Lower lobe of right lung (tissue), 2 donors: ENCODE measurements around the gene OR2B2. TPM values are rescaled to one million over a fixed set of nuclear protein-coding genes. Genes with fewer than 3 reads are reported as not detected.
A peak's percentile ranks its signal among the peaks of the same experiment; 100 is the strongest.

Experiments
- ATAC-seq, 2 donors: fragments of 200-7000 bp; cut with Tn5 transposase; one replicate each; pipeline ENCODE4 v1.9.1; 2020 to 2022; ENCODE audit warnings: mild to moderate bottlenecking in 2 of 2, moderate library complexity in 2 of 2
- DNase-seq: peaks from one replicate; pipeline ENCODE4 v3.0.0-alpha.2; 2020
- H3K27ac ChIP-seq: fragments of 200-600 bp; one replicate; pipeline ENCODE4 v1.8.0; 2022
- H3K27me3 ChIP-seq: fragments of 200-600 bp; one replicate; pipeline ENCODE4 v1.8.0; 2022; ENCODE audit warnings: low read depth
- H3K36me3 ChIP-seq: fragments of 200-600 bp; one replicate; pipeline ENCODE4 v1.8.0; 2022; ENCODE audit warnings: mild to moderate bottlenecking
- H3K4me1 ChIP-seq: fragments of 200-600 bp; one replicate; pipeline ENCODE4 v1.8.0; 2022
- H3K4me3 ChIP-seq: fragments of 200-600 bp; one replicate; pipeline ENCODE4 v1.8.0; 2022; ENCODE audit warnings: mild to moderate bottlenecking
- H3K9me3 ChIP-seq: fragments of 200-600 bp; one replicate; pipeline ENCODE4 v1.8.0; 2022
- intact Hi-C: fragments of 100-400 bp; cut with DNase I; formaldehyde crosslinking; loops from one replicate; pipeline ENCODE4 v1.11.0; 2022
- total RNA-seq: library from RNA; stranded (reverse); fragmentation: NEBNext Ultra II Directional; extraction: Animal tissue kit (Norgen Biotek cat#: 25700); gene quantifications from one replicate; pipeline ENCODE4 v1.2.1, GENCODE V29; 2021
- TF ChIP-seq, protein P1 (sequence below): fragments of 200-600 bp; IDR thresholded peaks from one replicate; pipeline ENCODE4 v1.8.0; 2022; ENCODE audit warnings: antibody characterized with exemption, mild to moderate bottlenecking
- donor health status: DM: no; HTN: yes; CAD: no; lungs with severe emphysema.

The OR2B2 gene
- total RNA-seq, 1 donor from 2014 or later: not detected

DNA sequence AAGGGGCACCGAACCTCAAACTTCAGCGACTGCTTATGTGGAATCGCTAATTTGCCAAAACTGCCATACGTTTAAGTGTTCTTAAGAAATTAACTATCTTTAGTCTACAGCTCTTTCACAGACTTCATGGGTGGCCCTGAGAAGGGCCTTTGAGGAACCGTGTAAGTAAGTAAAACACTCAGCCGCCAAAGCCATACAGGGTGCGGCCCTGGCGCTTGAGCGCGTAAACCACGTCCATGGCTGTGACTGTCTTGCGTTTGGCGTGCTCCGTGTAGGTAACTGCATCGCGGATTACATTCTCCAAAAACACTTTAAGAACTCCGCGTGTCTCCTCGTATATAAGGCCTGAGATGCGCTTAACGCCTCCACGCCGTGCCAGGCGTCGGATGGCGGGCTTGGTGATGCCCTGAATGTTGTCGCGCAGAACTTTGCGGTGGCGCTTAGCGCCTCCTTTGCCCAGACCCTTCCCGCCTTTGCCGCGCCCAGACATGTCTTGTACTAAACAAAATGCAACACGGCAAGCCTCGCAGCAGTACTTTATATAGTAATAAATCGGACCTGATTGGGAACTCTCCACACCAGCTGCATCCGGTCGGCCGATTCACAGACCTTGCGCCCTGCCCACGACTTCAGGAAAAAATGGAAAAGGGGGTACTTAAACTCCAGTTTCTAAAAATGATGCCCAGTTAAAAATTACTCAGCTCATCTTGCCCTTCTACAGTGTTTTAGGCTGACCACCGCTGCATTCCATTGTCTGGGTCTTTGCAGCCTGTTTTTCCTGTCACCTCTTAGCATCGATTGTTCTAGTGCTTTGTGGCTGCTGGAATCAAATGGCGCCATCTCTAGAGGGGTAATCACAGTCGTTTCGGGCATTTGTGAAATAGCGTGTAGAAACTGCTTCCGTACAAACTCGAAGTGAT is 38.9 kb downstream of the OR2B2 start:
- intact Hi-C loops: no loop called here

GRCh38 chr6:27872642-27873020 is 39.6 kb downstream of the OR2B2 start:
- DNase-seq (no peak), ATAC-seq (peak in 1 of 2 donors; percentile 47)
- intact Hi-C loops: no loop called here
- H3K4me3 ChIP-seq: peak overlapping the region; percentile 58
- TF ChIP-seq, protein P1, sequence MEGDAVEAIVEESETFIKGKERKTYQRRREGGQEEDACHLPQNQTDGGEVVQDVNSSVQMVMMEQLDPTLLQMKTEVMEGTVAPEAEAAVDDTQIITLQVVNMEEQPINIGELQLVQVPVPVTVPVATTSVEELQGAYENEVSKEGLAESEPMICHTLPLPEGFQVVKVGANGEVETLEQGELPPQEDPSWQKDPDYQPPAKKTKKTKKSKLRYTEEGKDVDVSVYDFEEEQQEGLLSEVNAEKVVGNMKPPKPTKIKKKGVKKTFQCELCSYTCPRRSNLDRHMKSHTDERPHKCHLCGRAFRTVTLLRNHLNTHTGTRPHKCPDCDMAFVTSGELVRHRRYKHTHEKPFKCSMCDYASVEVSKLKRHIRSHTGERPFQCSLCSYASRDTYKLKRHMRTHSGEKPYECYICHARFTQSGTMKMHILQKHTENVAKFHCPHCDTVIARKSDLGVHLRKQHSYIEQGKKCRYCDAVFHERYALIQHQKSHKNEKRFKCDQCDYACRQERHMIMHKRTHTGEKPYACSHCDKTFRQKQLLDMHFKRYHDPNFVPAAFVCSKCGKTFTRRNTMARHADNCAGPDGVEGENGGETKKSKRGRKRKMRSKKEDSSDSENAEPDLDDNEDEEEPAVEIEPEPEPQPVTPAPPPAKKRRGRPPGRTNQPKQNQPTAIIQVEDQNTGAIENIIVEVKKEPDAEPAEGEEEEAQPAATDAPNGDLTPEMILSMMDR: no peak
- peak overlapping the region; percentile 92 for H3K27ac ChIP-seq
- no peaks in the 10 kb centered on the region for H3K36me3 ChIP-seq
- peaks cover 23% of the 10 kb centered on the region for H3K4me1 ChIP-seq
- H3K27me3 ChIP-seq: peaks cover 16% of the 10 kb centered on the region
- no peaks in the 10 kb centered on the region for H3K9me3 ChIP-seq

More for the DNA sequence above, 38.9 kb downstream of the OR2B2 start:
- H3K27me3 ChIP-seq: peaks cover 16% of the 10 kb centered on the region
- peaks cover 21% of the 10 kb centered on the region for H3K4me1 ChIP-seq
- peak overlapping the region; percentile 58 for H3K4me3 ChIP-seq
- H3K27ac ChIP-seq: peak overlapping the region; percentile 92
- H3K36me3 ChIP-seq: no peaks in the 10 kb centered on the region
- ATAC-seq (peak; percentile 73 to 80), DNase-seq (peak; percentile 73)
- TF ChIP-seq, protein P1: no peak
- no peaks in the 10 kb centered on the region for H3K9me3 ChIP-seq

DNA sequence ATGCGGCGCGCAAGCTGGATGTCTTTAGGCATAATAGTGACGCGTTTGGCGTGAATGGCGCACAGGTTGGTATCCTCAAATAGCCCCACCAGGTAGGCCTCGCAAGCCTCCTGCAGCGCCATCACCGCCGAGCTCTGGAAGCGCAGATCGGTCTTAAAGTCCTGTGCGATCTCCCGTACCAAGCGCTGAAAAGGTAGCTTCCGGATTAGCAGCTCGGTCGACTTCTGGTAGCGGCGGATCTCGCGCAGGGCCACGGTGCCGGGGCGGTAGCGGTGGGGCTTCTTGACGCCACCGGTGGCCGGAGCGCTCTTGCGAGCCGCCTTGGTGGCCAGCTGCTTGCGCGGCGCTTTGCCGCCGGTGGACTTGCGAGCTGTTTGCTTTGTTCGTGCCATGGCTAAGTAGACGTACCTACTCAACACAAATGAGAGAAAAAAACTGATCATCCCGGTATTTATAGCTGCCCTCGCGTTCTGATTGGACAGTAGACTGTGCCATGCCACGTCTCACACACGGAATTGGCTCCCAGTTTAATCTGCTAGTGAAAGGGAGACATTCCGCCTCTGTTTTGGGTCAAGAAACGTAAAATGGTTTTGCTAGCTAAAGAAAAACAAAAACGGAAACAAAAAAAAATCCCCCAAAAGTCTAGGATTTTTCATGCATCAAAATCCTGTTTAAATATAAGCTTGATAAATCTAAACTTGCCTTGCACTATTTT is 40.1 kb downstream of the OR2B2 start:
- no peaks in the 10 kb centered on the region for H3K9me3 ChIP-seq
- peaks cover 28% of the 10 kb centered on the region for H3K4me1 ChIP-seq
- DNase-seq (peak; percentile 78), ATAC-seq (peak; percentile 94 to 95)
- peaks cover 22% of the 10 kb centered on the region for H3K27me3 ChIP-seq
- intact Hi-C loops: no loop called here
- H3K4me3 ChIP-seq: peak overlapping the region; percentile 58
- H3K27ac ChIP-seq: peak overlapping the region; percentile 92
- TF ChIP-seq, protein P1: no peak
- no peaks in the 10 kb centered on the region for H3K36me3 ChIP-seq

DNA sequence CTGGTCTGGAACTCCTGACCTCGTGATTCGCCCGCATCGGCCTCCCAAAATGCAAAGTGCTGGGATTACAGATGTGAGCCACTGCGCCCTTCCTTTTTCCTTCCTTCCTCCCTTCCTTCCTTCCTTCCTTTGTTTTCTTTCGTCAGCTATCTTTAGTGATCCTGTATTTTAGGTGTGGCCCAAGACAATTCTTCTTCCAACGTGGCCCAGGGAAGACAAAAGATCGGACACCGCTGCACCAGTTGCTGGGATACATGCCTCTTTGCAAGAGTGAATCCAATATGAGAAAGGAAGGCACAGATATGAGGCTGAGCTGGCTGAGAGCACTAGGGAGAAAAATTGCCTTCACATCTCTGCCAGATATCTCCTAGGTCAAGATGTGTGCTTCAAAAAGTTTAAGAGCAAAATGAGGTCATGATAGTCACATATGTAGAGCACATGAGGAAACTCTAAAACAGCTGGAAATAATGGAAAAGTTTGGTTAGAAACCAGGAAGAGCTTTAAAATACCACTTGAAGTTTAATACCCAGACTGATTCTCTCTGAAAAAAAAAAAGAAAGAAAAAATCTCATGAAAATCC is 41.8 kb downstream of the OR2B2 start:
- H3K36me3 ChIP-seq: no peaks in the 10 kb centered on the region
- H3K4me3 ChIP-seq: no peak overlapping the region
- H3K27me3 ChIP-seq: peaks cover 29% of the 10 kb centered on the region
- intact Hi-C loops: no loop called here
- no peak for DNase-seq
- no peaks in the 10 kb centered on the region for H3K9me3 ChIP-seq
- TF ChIP-seq, protein P1: no peak
- no peak overlapping the region for H3K27ac ChIP-seq
- no peak for ATAC-seq
- H3K4me1 ChIP-seq: peaks cover 45% of the 10 kb centered on the region

- Histone ChIP-seq H3K27ac (no peak overlapping the region), H3K36me3 (no peaks in the 10 kb centered on the region), H3K4me3 (no peak overlapping the region), H3K9me3 (no peaks in the 10 kb centered on the region), H3K27me3 (peaks cover 25% of the 10 kb centered on the region), H3K4me1 (peaks cover 38% of the 10 kb centered on the region)
- DNase-seq (no peak), ATAC-seq (no peak)
- intact Hi-C loops: no loop called here
- TF ChIP-seq, protein P1: no peak
Observed at GRCh38 chr6:27868311-27868710, 43.9 kb downstream of the OR2B2 start.
